ENCODE measurements around the gene CENPF. TPM values are rescaled to one million over a fixed set of nuclear protein-coding genes. Genes with fewer than 3 reads are reported as not detected.
"Not testable (repeated sequence)": the region's sequence is repeated elsewhere in the genome, so short reads cannot be mapped to it uniquely, and the experiment has no call there.

The CENPF gene
- total RNA-seq, 4 donors from 2014 or later, result 0.25 to 1.9 (median 0.92) TPM

- Histone ChIP-seq H3K4me3 (no peak overlapping the region), H3K27ac (no peak overlapping the region), H3K9me3 (no peaks in the 10 kb centered on the region), H3K36me3 (no peaks in the 10 kb centered on the region), H3K27me3 (no peaks in the 10 kb centered on the region), H3K4me1 (peaks cover 5 to 12% of the 10 kb centered on the region in 2 donors)
- TF ChIP-seq POLR2A (IDR thresholded peaks at IDR 0.05), result no peak
- TF ChIP-seq CTCF (IDR thresholded peaks at IDR 0.05 in 4 of 5, conservative IDR thresholded peaks at IDR 0.05 in 1 of 5), result no peak
- no peak for DNase-seq
- ATAC-seq, result no peak
- intact Hi-C loops (cut with DNase I; ENCODE audit: low total_unique reads), result no loop called here
- in situ Hi-C loops (cut with MboI; ENCODE audit: low sequenced_read_pairs in 4 of 4), result no loop called here
These were observed 1.5 kb downstream of the CENPF start for GRCh38 chr1:214604523-214604922.

- ATAC-seq; H3K4me3 ChIP-seq; intact Hi-C loops (cut with DNase I; ENCODE audit: low total_unique reads); H3K27ac ChIP-seq; H3K9me3 ChIP-seq; in situ Hi-C loops (cut with MboI; ENCODE audit: low sequenced_read_pairs in 4 of 4); DNase-seq; H3K36me3 ChIP-seq; H3K27me3 ChIP-seq: not testable (repeated sequence)
- peaks cover 5 to 12% of the 10 kb centered on the region in 2 donors for H3K4me1 ChIP-seq
These were observed 2.5 kb downstream of the CENPF start for GRCh38 chr1:214605484-214605883.

- intact Hi-C loops (cut with DNase I; ENCODE audit: low total_unique reads); in situ Hi-C loops (cut with MboI; ENCODE audit: low sequenced_read_pairs in 4 of 4); ATAC-seq: not testable (repeated sequence)
These were observed 3.2 kb downstream of the CENPF start for GRCh38 chr1:214605933-214606925.

GRCh38 chr1:214607492-214608215, 4.7 kb downstream of the CENPF start:
- H3K27me3 ChIP-seq; H3K36me3 ChIP-seq; DNase-seq; H3K9me3 ChIP-seq; intact Hi-C loops (cut with DNase I; ENCODE audit: low total_unique reads); in situ Hi-C loops (cut with MboI; ENCODE audit: low sequenced_read_pairs in 4 of 4); H3K27ac ChIP-seq; H3K4me3 ChIP-seq; H3K4me1 ChIP-seq; ATAC-seq: not testable (repeated sequence)

More at GRCh38 chr1:214605933-214606925, 3.2 kb downstream of the CENPF start:
- not testable (repeated sequence) for H3K9me3 ChIP-seq, DNase-seq, H3K4me3 ChIP-seq, H3K27me3 ChIP-seq, H3K36me3 ChIP-seq, H3K27ac ChIP-seq
- H3K4me1 ChIP-seq, result peaks cover 5 to 12% of the 10 kb centered on the region in 2 donors

- in situ Hi-C loops (cut with MboI; ENCODE audit: low sequenced_read_pairs in 4 of 4); ATAC-seq; H3K9me3 ChIP-seq: not testable (repeated sequence)
These were observed 5.3 kb downstream of the CENPF start for GRCh38 chr1:214608216-214608783.

GRCh38 chr1:214608817-214609216, 5.8 kb downstream of the CENPF start:
- H3K9me3 ChIP-seq; H3K4me1 ChIP-seq; H3K27me3 ChIP-seq; H3K4me3 ChIP-seq; H3K27ac ChIP-seq; H3K36me3 ChIP-seq; intact Hi-C loops (cut with DNase I; ENCODE audit: low total_unique reads); in situ Hi-C loops (cut with MboI; ENCODE audit: low sequenced_read_pairs in 4 of 4); ATAC-seq; DNase-seq: not testable (repeated sequence)

More at GRCh38 chr1:214608216-214608783, 5.3 kb downstream of the CENPF start:
- H3K36me3 ChIP-seq; H3K4me1 ChIP-seq; H3K27ac ChIP-seq; intact Hi-C loops (cut with DNase I; ENCODE audit: low total_unique reads); H3K4me3 ChIP-seq; H3K27me3 ChIP-seq; DNase-seq: not testable (repeated sequence)

- intact Hi-C loops (cut with DNase I; ENCODE audit: low total_unique reads) (no loop called here), in situ Hi-C loops (cut with MboI; ENCODE audit: low sequenced_read_pairs in 4 of 4) (no loop called here)
- no peak for DNase-seq
- no peaks in the 10 kb centered on the region for H3K36me3 ChIP-seq
- no peak for TF ChIP-seq POLR2A (IDR thresholded peaks at IDR 0.05)
- TF ChIP-seq CTCF (IDR thresholded peaks at IDR 0.05 in 4 of 5, conservative IDR thresholded peaks at IDR 0.05 in 1 of 5), result no peak
- H3K4me3 ChIP-seq, result no peak overlapping the region
- no peak overlapping the region for H3K27ac ChIP-seq
- no peaks in the 10 kb centered on the region for H3K4me1 ChIP-seq
- H3K9me3 ChIP-seq, result no peaks in the 10 kb centered on the region
- no peaks in the 10 kb centered on the region for H3K27me3 ChIP-seq
- no peak for ATAC-seq
These were observed 6.7 kb downstream of the CENPF start for GRCh38 chr1:214609692-214610091.

- H3K9me3 ChIP-seq; H3K27ac ChIP-seq; DNase-seq; H3K4me3 ChIP-seq; H3K27me3 ChIP-seq; in situ Hi-C loops (cut with MboI; ENCODE audit: low sequenced_read_pairs in 4 of 4); ATAC-seq; H3K36me3 ChIP-seq; intact Hi-C loops (cut with DNase I; ENCODE audit: low total_unique reads); H3K4me1 ChIP-seq: not testable (repeated sequence)
These were observed 7.1 kb downstream of the CENPF start for GRCh38 chr1:214610136-214610535.
